Endothelial cell of umbilical vein (primary cell): ENCODE measurements around the gene SCUBE3. TPM values are rescaled to one million over a fixed set of nuclear protein-coding genes. Genes with fewer than 3 reads are reported as not detected.

Experiments used
- BruUV-seq: library from RNA; stranded (reverse); fragments of 400-500 nt; replicated peaks from 2 replicates; lab custom pipeline; 2021; lab: Mats Ljungman, UMichigan
- CTCF ChIA-PET: fragments of 300-600, 350-600 bp; sonication (Branson Sonifier 250); formaldehyde crosslinking; loops from one replicate; lab custom pipeline; 2021; ENCODE audit warnings: antibody characterized with exemption, inconsistent platforms; lab: Charles Lee
- POLR2A ChIA-PET: fragments of 300-600, 350-600 bp; sonication (Branson Sonifier 250); formaldehyde crosslinking; loops from one replicate; lab custom pipeline; 2021; ENCODE audit warnings: antibody characterized with exemption, inconsistent platforms; lab: Charles Lee
- DNase-seq: peaks from one replicate; pipeline ENCODE4 v3.0.0-alpha.2; 2011; ENCODE audit warnings: low read depth, low spot score
- FAIRE-seq: peaks from 2 replicates; lab custom pipeline; 2011; peaks lifted over from hg19 to GRCh38; lab: Jason Lieb, UNC
- H2AFZ ChIP-seq: 2 replicates; pipeline ENCODE4 v1.6.0; 2012; ENCODE audit warnings: low read depth, low read length, control low read depth, inconsistent platforms
- H3K27ac ChIP-seq: 2 replicates; pipeline ENCODE4 v1.5.1; 2011; ENCODE audit warnings: low read depth, mild to moderate bottlenecking, control low read depth, low read length, moderate library complexity; ENCODE audit not compliant: insufficient read depth
- H3K27me3 ChIP-seq, 2 experiments: 2 replicates each; pipeline versions ENCODE4 v1.6.0 to v1.6.1; 2011; ENCODE audit warnings: low read length in 2 of 2, mixed read lengths in 1 of 2; ENCODE audit not compliant: control insufficient read depth in 2 of 2, insufficient read depth in 2 of 2
- H3K36me3 ChIP-seq, 2 experiments: 2 replicates in 1 of 2; 3 replicates in 1 of 2; pipeline ENCODE4 v1.5.1; 2011; ENCODE audit warnings: low read length in 2 of 2, mild to moderate bottlenecking in 1 of 2, moderate library complexity in 1 of 2; ENCODE audit not compliant: control insufficient read depth in 2 of 2, insufficient read depth in 2 of 2; ENCODE audit errors: extremely low read depth in 1 of 2
- H3K4me1 ChIP-seq: 3 replicates; pipeline ENCODE4 v1.5.1; 2011; ENCODE audit warnings: mild to moderate bottlenecking, low read length; ENCODE audit not compliant: control insufficient read depth, insufficient read depth; ENCODE audit errors: extremely low read depth
- H3K4me2 ChIP-seq: 2 replicates; pipeline ENCODE4 v1.6.1; 2011; ENCODE audit warnings: low read length, control low read depth, mixed read lengths; ENCODE audit not compliant: insufficient read depth
- H3K4me3 ChIP-seq, 3 experiments: fragments of 200-600 bp in 1 of 3; sonication (generic), shearing (Covaris generic) in 1 of 3; replicated peaks in 1 of 3; 2 replicates each; pipeline ENCODE4 v1.5.1; 2011 to 2016; ENCODE audit warnings: control low read depth in 3 of 3, low read length in 3 of 3, mild to moderate bottlenecking in 2 of 3, inconsistent platforms in 1 of 3, low read depth in 1 of 3, moderate library complexity in 1 of 3; ENCODE audit not compliant: insufficient read depth in 1 of 3
- H3K79me2 ChIP-seq: 2 replicates; pipeline ENCODE4 v1.6.0; 2012; ENCODE audit warnings: low read length, inconsistent platforms; ENCODE audit not compliant: control insufficient read depth, insufficient read depth
- H3K9ac ChIP-seq: replicated peaks from 2 replicates; pipeline ENCODE3; 2011; ENCODE audit warnings: low read length, control low read depth; ENCODE audit not compliant: insufficient read depth; ENCODE audit errors: extremely low read depth
- H3K9me1 ChIP-seq: replicated peaks from 3 replicates; pipeline ENCODE4 v1.6.0; 2011; ENCODE audit warnings: mild to moderate bottlenecking, low read length; ENCODE audit not compliant: control insufficient read depth, insufficient read depth; ENCODE audit errors: extremely low read depth
- H3K9me3 ChIP-seq: replicated peaks from 2 replicates; pipeline ENCODE4 v1.5.1; 2012; ENCODE audit warnings: low read length, inconsistent platforms; ENCODE audit not compliant: control insufficient read depth, insufficient read depth
- H4K20me1 ChIP-seq: replicated peaks from 2 replicates; pipeline ENCODE3; 2011; ENCODE audit warnings: mild to moderate bottlenecking, low read length; ENCODE audit not compliant: control insufficient read depth, insufficient read depth; ENCODE audit errors: extremely low read depth
- EZH2 ChIP-seq: IDR thresholded peaks from 2 replicates; pipeline ENCODE4 v1.6.1; 2012; ENCODE audit warnings: borderline replicate concordance, low read depth, mild to moderate bottlenecking, moderate library complexity, low read length, inconsistent platforms; ENCODE audit not compliant: severe bottlenecking
- FOS ChIP-seq: IDR thresholded peaks from 2 replicates; pipeline ENCODE4 v1.6.1; 2011; ENCODE audit warnings: mild to moderate bottlenecking, low read length, moderate library complexity, borderline replicate concordance; ENCODE audit not compliant: insufficient read depth
- GATA2 ChIP-seq: IDR thresholded peaks from 2 replicates; pipeline ENCODE4 v1.7.0; 2011; ENCODE audit warnings: low read depth, mild to moderate bottlenecking, moderate library complexity, mixed read lengths, low read length; ENCODE audit not compliant: insufficient read length, insufficient read depth
- JUN ChIP-seq: IDR thresholded peaks from 2 replicates; pipeline ENCODE4 v1.6.1; 2011; ENCODE audit warnings: borderline replicate concordance, low read depth; ENCODE audit not compliant: insufficient read length, insufficient read depth
- MAX ChIP-seq: IDR thresholded peaks from 2 replicates; pipeline ENCODE4 v1.6.1; 2011; ENCODE audit not compliant: insufficient read depth, insufficient read length
- MYC ChIP-seq: IDR thresholded peaks from one replicate; pipeline ENCODE4 v1.6.1; 2011; ENCODE audit warnings: mild to moderate bottlenecking, low read depth, low read length
- POLR2A ChIP-seq: IDR thresholded peaks from 2 replicates; pipeline ENCODE4 v1.6.1; 2012; ENCODE audit warnings: low read depth, mild to moderate bottlenecking, control low read depth, low read length
- POLR2AphosphoS5 ChIP-seq: IDR thresholded peaks from 2 replicates; pipeline ENCODE4 v1.6.1; 2012; ENCODE audit warnings: low read depth, mild to moderate bottlenecking, control low read depth, low read length, moderate library complexity; ENCODE audit not compliant: insufficient read depth
- dilution Hi-C: fragments of 300-500 bp; cut with MboI; formaldehyde crosslinking; loops from one replicate; pipeline ENCODE4 v1.15.0; 2019; ENCODE audit warnings: low sequenced_read_pairs; ENCODE audit not compliant: extremely low pct_ligation_motif_present
- intact Hi-C: fragments of 100-400 bp; cut with micrococcal nuclease; formaldehyde crosslinking; loops from one replicate; pipeline ENCODE4 v1.10.0; 2022
- polyA plus RNA-seq, 4 experiments: library from polyadenylated mRNA; depleted of rRNA in 3 of 4; stranded (reverse) in 3 of 4; unstranded in 1 of 4; fragments of >200 nt; gene quantifications; 2 replicates each; pipeline versions ENCODE4 v1.2.1 to v1.2.3, GENCODE V29; 2011 to 2012; ENCODE audit warnings: missing spikeins in 1 of 4
- total RNA-seq: library from RNA; stranded (reverse); gene quantifications from 2 replicates; pipeline ENCODE4 v1.2.3, GENCODE V29; 2021
- TF ChIP-seq, protein P1 (sequence below), 2 donors: IDR thresholded peaks; 1 replicate in 1 of 2; 2 replicates in 1 of 2; pipeline ENCODE4 v1.5.1; 2011; ENCODE audit warnings: low read length in 2 of 2, mild to moderate bottlenecking in 2 of 2, moderate library complexity in 2 of 2, control low read depth in 1 of 2, inconsistent platforms in 1 of 2, low read depth in 1 of 2; ENCODE audit not compliant: insufficient read depth in 1 of 2; ENCODE audit errors: extremely low read depth in 1 of 2

SCUBE3 gene
- total and polyA plus RNA-seq, 2 donors (not counting 3 experiments of a cell fraction or from before 2014, with no cell fraction given), result 1.1 to 1.5 TPM

- H2AFZ ChIP-seq, result no peak overlapping the region
- CTCF ChIA-PET, result interaction anchor here (0.8 to 1.5 kb wide), 4 partner anchors 9 to 109 kb away, joined by 3 to 5 read pairs (median 3); partner anchors contain the start of gene ZNF76
- no peak overlapping the region for H3K9ac ChIP-seq
- H3K9me1 ChIP-seq, result no peaks in the 10 kb centered on the region
- peaks cover 0 to 5% of the 10 kb centered on the region in 2 experiments for H3K36me3 ChIP-seq
- DNase-seq, result no peak
- no peak overlapping the region for H3K4me2 ChIP-seq
- H4K20me1 ChIP-seq, result no peaks in the 10 kb centered on the region
- POLR2A ChIA-PET, result no interaction called here
- no peaks in the 10 kb centered on the region for H3K4me1 ChIP-seq
- intact Hi-C loops (no loop called here), dilution Hi-C loops (no loop called here)
- no peaks in the 10 kb centered on the region for H3K79me2 ChIP-seq
- no peaks in the 10 kb centered on the region for H3K27me3 ChIP-seq
- no peak overlapping the region for H3K27ac ChIP-seq
- BruUV-seq, result no TSS peak
- no peak for TF ChIP-seq POLR2A
- no peak for TF ChIP-seq MAX
- no peak overlapping the region for H3K4me3 ChIP-seq
- no peaks in the 10 kb centered on the region for H3K9me3 ChIP-seq
- FAIRE-seq, result no peak
These were observed 35.2 kb downstream of the SCUBE3 start for GRCh38 chr6:35248965-35249364.

GRCh38 chr6:35251949-35252348 is 38.2 kb downstream of the SCUBE3 start:
- Histone ChIP-seq H3K9me3 (no peaks in the 10 kb centered on the region), H3K4me2 (no peak overlapping the region), H3K9ac (no peak overlapping the region), H3K9me1 (no peaks in the 10 kb centered on the region), H3K27me3 (no peaks in the 10 kb centered on the region), H2AFZ (no peak overlapping the region), H4K20me1 (no peaks in the 10 kb centered on the region), H3K27ac (no peak overlapping the region), H3K4me1 (no peaks in the 10 kb centered on the region), H3K79me2 (no peaks in the 10 kb centered on the region), H3K36me3 (no peaks in the 10 kb centered on the region), H3K4me3 (no peak overlapping the region)
- ChIA-PET POLR2A (no interaction called here), CTCF (interaction anchor here (1.6 kb wide), 1 partner anchor 12 kb away, joined by 6 read pairs; no protein-coding TSS in a partner anchor)
- no peak for TF ChIP-seq MYC
- TF ChIP-seq EZH2, result no peak
- no peak for TF ChIP-seq POLR2A
- no peak for TF ChIP-seq JUN
- TF ChIP-seq POLR2AphosphoS5, result no peak
- TF ChIP-seq GATA2, result no peak
- TF ChIP-seq, protein P1, sequence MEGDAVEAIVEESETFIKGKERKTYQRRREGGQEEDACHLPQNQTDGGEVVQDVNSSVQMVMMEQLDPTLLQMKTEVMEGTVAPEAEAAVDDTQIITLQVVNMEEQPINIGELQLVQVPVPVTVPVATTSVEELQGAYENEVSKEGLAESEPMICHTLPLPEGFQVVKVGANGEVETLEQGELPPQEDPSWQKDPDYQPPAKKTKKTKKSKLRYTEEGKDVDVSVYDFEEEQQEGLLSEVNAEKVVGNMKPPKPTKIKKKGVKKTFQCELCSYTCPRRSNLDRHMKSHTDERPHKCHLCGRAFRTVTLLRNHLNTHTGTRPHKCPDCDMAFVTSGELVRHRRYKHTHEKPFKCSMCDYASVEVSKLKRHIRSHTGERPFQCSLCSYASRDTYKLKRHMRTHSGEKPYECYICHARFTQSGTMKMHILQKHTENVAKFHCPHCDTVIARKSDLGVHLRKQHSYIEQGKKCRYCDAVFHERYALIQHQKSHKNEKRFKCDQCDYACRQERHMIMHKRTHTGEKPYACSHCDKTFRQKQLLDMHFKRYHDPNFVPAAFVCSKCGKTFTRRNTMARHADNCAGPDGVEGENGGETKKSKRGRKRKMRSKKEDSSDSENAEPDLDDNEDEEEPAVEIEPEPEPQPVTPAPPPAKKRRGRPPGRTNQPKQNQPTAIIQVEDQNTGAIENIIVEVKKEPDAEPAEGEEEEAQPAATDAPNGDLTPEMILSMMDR (IDR thresholded peaks at IDR 0.05; ENCODE audit: extremely low read depth in 1 of 2, insufficient read depth in 1 of 2, low read depth in 1 of 2, low read length in 2 of 2), result no peak
- no peak for TF ChIP-seq MAX
- no peak for TF ChIP-seq FOS
- FAIRE-seq (no peak), DNase-seq (no peak)
- dilution Hi-C loops (no loop called here), intact Hi-C loops (no loop called here)
- BruUV-seq, result no TSS peak
